HG02884 (cell line): ENCODE results near the gene COQ10A.
"Not testable (repeated sequence)": the region's sequence is repeated elsewhere in the genome, so short reads cannot be mapped to it uniquely, and the experiment has no call there.

Experiments used
- ATAC-seq: cut with Tn5 transposase; IDR thresholded peaks from one replicate; pipeline ENCODE4 v1.9.1; 2021; ENCODE audit warnings: mild to moderate bottlenecking, moderate library complexity; ENCODE audit not compliant: unreplicated experiment

Gene COQ10A

GRCh38 chr12:56272468-56272867, 5.7 kb downstream of the COQ10A start:
- not testable (repeated sequence) for ATAC-seq

- no peak for ATAC-seq
These were observed 7.6 kb downstream of the COQ10A start for GRCh38 chr12:56274299-56274698.

- ATAC-seq = no peak
These were observed 12.2 kb downstream of the COQ10A start for GRCh38 chr12:56278905-56279304.

GRCh38 chr12:56280849-56281248, 14.1 kb downstream of the COQ10A start:
- ATAC-seq = no peak

GRCh38 chr12:56282030-56282429, 15.3 kb downstream of the COQ10A start:
- ATAC-seq = no peak

GRCh38 chr12:56282579-56282978, 15.8 kb downstream of the COQ10A start:
- ATAC-seq = no peak

GRCh38 chr12:56284263-56284662, 17.5 kb downstream of the COQ10A start:
- ATAC-seq = not testable (repeated sequence)

GRCh38 chr12:56286044-56286830, 19.5 kb downstream of the COQ10A start:
- ATAC-seq = no peak

GRCh38 chr12:56288705-56289387, 22.1 kb downstream of the COQ10A start:
- ATAC-seq = no peak

GRCh38 chr12:56293795-56294194, 27.1 kb downstream of the COQ10A start:
- ATAC-seq = no peak

GRCh38 chr12:56296295-56296694, 29.6 kb downstream of the COQ10A start:
- no peak for ATAC-seq

- no peak for ATAC-seq
These were observed 30.7 kb downstream of the COQ10A start for GRCh38 chr12:56297400-56297799.

- no peak for ATAC-seq
These were observed 32.1 kb downstream of the COQ10A start for GRCh38 chr12:56298828-56299227.

- no peak for ATAC-seq
These were observed 32.6 kb downstream of the COQ10A start for GRCh38 chr12:56299308-56299852.

- peak; percentile 93 for ATAC-seq
These were observed 33.3 kb downstream of the COQ10A start, which contains the start of gene CS for GRCh38 chr12:56299853-56300643. TSS of gene CS (minus strand) at chr12:56300330. CDS start at chr12:56300201, 129 bp downstream.

GRCh38 chr12:56300644-56301464, 34.1 kb downstream of the COQ10A start:
- ATAC-seq = no peak

GRCh38 chr12:56304276-56304675, 37.5 kb downstream of the COQ10A start:
- ATAC-seq = no peak

GRCh38 chr12:56304872-56305590, 38.3 kb downstream of the COQ10A start:
- no peak for ATAC-seq

GRCh38 chr12:56307221-56307965, 40.7 kb downstream of the COQ10A start:
- no peak for ATAC-seq
